NT2/D1 (cell line): Measurements from ENCODE around the gene LGALS4.

Experiments used
- SUZ12 ChIP-seq: IDR thresholded peaks from 2 replicates; pipeline ENCODE4 v1.6.1; 2011; ENCODE audit not compliant: insufficient read length, insufficient read depth; ENCODE audit errors: extremely low read depth
- YY1 ChIP-seq: IDR thresholded peaks from 2 replicates; pipeline ENCODE4 v1.6.1; 2011; ENCODE audit not compliant: insufficient read length, insufficient read depth
- ZNF274 ChIP-seq: IDR thresholded peaks from 2 replicates; pipeline ENCODE4 v1.6.1; 2011; ENCODE audit warnings: mild to moderate bottlenecking, low read depth, low read length

GRCh38 chr19:38766276-38767047, 46.3 kb downstream of the LGALS4 start:
- TF ChIP-seq SUZ12: no peak
- TF ChIP-seq ZNF274: no peak
- no peak for TF ChIP-seq YY1
